Calu3 (cell line): ENCODE measurements around the gene DCN. TPM values are rescaled to one million over a fixed set of nuclear protein-coding genes. Genes with fewer than 3 reads are reported as not detected.

Experiments
- BruUV-seq: library from RNA; stranded (reverse); fragments of 400-500 nt; replicated peaks from 2 replicates; lab custom pipeline; 2021; lab: Mats Ljungman, UMichigan
- CTCF ChIA-PET: fragments of 300-600 bp; sonication (Branson Sonifier 250); formaldehyde crosslinking; loops from one replicate; lab custom pipeline; 2022; ENCODE audit warnings: antibody characterized with exemption; lab: Charles Lee
- DNase-seq: peaks from one replicate; pipeline ENCODE4 v3.0.0; 2022
- H3K27ac Mint-ChIP-seq: one replicate; pipeline ENCODE4 v1.8.0; 2022; ENCODE audit warnings: mixed read lengths; ENCODE audit not compliant: unreplicated experiment
- H3K27me3 Mint-ChIP-seq: one replicate; pipeline ENCODE4 v1.8.0; 2022; ENCODE audit warnings: mixed read lengths; ENCODE audit not compliant: unreplicated experiment
- H3K36me3 Mint-ChIP-seq: one replicate; pipeline ENCODE4 v1.8.0; 2022; ENCODE audit warnings: mild to moderate bottlenecking, moderate library complexity, mixed read lengths; ENCODE audit not compliant: insufficient read depth, unreplicated experiment
- H3K4me1 Mint-ChIP-seq: one replicate; pipeline ENCODE4 v1.8.0; 2022; ENCODE audit warnings: mild to moderate bottlenecking, low read depth, mixed read lengths; ENCODE audit not compliant: unreplicated experiment
- H3K4me3 Mint-ChIP-seq: one replicate; pipeline ENCODE4 v1.8.0; 2022; ENCODE audit warnings: mild to moderate bottlenecking, low read depth, moderate library complexity, mixed read lengths; ENCODE audit not compliant: unreplicated experiment
- H3K9me3 Mint-ChIP-seq: one replicate; pipeline ENCODE4 v1.8.0; 2022; ENCODE audit warnings: low read depth, mixed read lengths; ENCODE audit not compliant: unreplicated experiment
- CTCF ChIP-seq: fragments of 200-600 bp; IDR thresholded peaks from one replicate; pipeline ENCODE4 v1.8.0; 2022; ENCODE audit warnings: antibody characterized with exemption; ENCODE audit not compliant: unreplicated experiment
- intact Hi-C: fragments of 100-400 bp; cut with micrococcal nuclease; formaldehyde crosslinking; loops from one replicate; pipeline ENCODE4 v1.10.0; 2022; ENCODE audit not compliant: unreplicated experiment
- total RNA-seq: library from RNA; stranded (reverse); gene quantifications from 2 replicates; pipeline ENCODE4 v1.2.3, GENCODE V29; 2022

DCN gene
- total RNA-seq, 1 experiment from 2014 or later, result not detected

GRCh38 chr12:91216871-91217270 is 34.3 kb upstream of the DCN start:
- intact Hi-C loops, result no loop called here
- Mint-ChIP-seq H3K4me3 (no peak overlapping the region), H3K36me3 (no peaks in the 10 kb centered on the region), H3K4me1 (no peaks in the 10 kb centered on the region), H3K9me3 (peaks cover 5% of the 10 kb centered on the region), H3K27me3 (no peaks in the 10 kb centered on the region), H3K27ac (no peak overlapping the region)
- no peak for TF ChIP-seq CTCF
- CTCF ChIA-PET, result no interaction called here
- BruUV-seq, result no TSS peak
- DNase-seq, result no peak

DNA sequence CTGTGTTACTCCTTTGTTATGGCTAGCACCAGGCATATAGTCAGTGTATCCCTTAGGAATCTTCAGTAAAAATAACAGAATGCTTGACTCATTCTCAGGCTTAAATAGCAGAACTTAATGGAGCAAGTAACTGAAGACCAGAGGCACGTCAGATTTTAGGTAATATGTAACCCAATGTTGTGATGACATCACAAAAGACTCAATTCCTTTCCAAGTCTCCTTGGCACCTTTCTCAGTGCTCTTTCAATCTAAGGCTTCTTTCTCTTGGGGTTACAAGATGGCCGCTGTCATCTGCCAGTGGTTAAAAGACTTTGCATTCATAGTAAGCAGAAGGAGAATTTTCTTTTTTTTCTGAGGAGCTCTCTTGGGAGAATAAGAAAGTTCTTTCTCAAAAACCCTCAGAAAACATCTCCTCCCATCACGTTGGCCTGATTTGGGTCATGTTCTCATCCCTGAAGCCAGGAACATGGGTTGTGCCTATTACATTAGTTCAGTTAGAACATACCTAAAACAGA is 33.4 kb upstream of the DCN start:
- H3K36me3 Mint-ChIP-seq, result no peaks in the 10 kb centered on the region

DNA sequence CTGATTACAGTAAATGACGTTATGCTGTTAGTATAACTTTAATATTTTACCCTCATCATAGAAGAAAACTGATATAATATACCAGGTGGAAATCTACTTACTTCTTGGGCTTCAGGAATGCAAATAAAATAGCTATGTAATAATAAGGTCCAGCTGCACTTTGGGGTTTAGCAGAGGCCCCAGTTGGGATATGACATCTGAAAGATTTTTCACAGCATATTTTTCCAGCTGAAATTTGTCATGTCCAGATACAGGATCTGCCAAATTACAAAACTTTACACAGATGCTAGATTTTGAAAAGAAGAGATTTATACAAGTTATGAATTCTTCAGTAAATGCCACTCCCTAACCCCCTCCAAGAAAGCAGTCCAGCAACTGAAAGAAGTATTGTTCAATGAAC is 29.2 kb upstream of the DCN start:
- no peak for DNase-seq

More for the DNA sequence above, 33.4 kb upstream of the DCN start:
- TF ChIP-seq CTCF, result no peak
- Mint-ChIP-seq H3K9me3 (peaks cover 5% of the 10 kb centered on the region), H3K27ac (no peak overlapping the region), H3K4me3 (no peak overlapping the region), H3K4me1 (no peaks in the 10 kb centered on the region), H3K27me3 (no peaks in the 10 kb centered on the region)
- CTCF ChIA-PET, result no interaction called here
- BruUV-seq, result no TSS peak
- no peak for DNase-seq
- intact Hi-C loops, result no loop called here

DNA sequence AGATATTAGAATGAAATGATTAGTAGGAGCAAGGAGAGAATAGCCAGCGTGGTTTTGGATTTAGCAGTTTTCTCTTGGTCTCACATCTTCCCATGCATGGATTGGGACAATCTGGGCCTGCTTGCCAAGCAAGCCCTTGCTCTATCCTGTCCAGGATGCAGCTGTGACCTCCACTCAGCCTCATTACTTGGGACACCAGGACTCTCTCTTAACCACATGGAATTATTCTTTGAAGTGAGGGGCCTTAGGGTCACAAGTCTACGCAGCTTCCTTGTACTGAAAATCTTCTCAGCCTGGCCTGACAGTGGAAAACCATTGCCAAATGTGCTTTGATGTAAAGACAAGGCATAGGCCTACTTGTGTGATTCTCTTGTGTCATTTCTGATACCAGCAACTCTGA is 28.0 kb upstream of the DCN start:
- Mint-ChIP-seq H3K4me1 (no peaks in the 10 kb centered on the region), H3K27ac (no peak overlapping the region), H3K4me3 (no peak overlapping the region), H3K36me3 (no peaks in the 10 kb centered on the region), H3K9me3 (peaks cover 13% of the 10 kb centered on the region), H3K27me3 (no peaks in the 10 kb centered on the region)
- DNase-seq, result no peak
- no peak for TF ChIP-seq CTCF
- no TSS peak for BruUV-seq
- intact Hi-C loops, result no loop called here
- CTCF ChIA-PET, result no interaction called here

More for the DNA sequence above, 29.2 kb upstream of the DCN start:
- Mint-ChIP-seq H3K27me3 (no peaks in the 10 kb centered on the region), H3K36me3 (no peaks in the 10 kb centered on the region), H3K4me3 (no peak overlapping the region), H3K27ac (no peak overlapping the region), H3K4me1 (no peaks in the 10 kb centered on the region), H3K9me3 (peaks cover 11% of the 10 kb centered on the region)
- intact Hi-C loops, result no loop called here
- no peak for TF ChIP-seq CTCF
- no TSS peak for BruUV-seq
- CTCF ChIA-PET, result no interaction called here
